AG08396 (cell line): Measurements from ENCODE around the gene MGP.

Source experiments
- DNase-seq: peaks from one replicate; pipeline ENCODE4 v3.0.0; 2012; ENCODE audit warnings: low spot score, mixed read lengths

The MGP gene

DNA sequence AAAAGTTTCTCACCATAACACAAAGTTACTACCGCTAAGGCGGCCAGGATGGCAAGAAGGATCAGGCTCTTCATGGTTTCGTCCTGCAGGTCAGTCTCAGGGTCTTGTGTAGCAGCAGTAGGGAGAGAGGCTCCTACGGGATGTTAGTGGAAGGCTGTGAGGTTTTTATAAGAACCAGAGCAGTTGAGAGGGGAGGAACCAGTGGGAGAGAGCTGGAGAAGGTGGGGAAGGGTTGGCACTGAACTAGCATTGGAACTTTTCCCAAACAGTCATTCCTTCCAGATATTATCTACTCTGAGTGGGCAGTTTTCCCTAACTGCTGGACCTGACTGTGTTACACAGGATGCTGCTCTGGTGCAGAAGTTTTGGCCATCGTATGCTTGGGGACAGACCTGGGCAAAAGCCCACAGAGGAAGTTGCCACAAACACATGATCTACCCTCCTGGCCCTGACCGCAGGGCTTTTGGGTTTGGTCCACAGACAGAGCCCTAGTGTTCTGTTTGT lies at the start of gene MGP:
Gene MGP (minus strand): TSS at position 137 of the 504 bp plus-strand sequence. CDS start 63 bp downstream, at position 74.
- no peak for DNase-seq

GRCh38 chr12:14935031-14935430 lies 49.4 kb upstream of the MGP start:
- DNase-seq = no peak

DNA sequence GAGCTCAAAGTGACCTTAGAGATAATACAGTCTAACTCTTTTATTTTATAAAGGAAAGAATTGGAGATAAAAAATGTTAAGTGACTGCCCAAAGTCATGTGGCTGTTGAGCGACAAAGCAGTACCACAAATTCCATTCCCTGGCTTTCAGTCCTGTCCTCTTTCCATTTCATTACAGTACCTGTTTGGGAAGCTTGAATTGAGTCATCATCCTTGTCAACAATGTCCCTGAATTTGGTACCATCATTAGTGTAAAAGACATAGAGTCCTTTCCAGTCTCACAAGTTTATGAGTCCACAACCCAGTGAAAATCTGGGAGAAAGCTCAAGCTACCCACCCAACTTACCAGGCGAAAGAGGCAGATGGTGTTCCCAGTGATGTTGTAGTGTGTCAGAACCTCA lies 48.9 kb upstream of the MGP start:
- no peak for DNase-seq

DNA sequence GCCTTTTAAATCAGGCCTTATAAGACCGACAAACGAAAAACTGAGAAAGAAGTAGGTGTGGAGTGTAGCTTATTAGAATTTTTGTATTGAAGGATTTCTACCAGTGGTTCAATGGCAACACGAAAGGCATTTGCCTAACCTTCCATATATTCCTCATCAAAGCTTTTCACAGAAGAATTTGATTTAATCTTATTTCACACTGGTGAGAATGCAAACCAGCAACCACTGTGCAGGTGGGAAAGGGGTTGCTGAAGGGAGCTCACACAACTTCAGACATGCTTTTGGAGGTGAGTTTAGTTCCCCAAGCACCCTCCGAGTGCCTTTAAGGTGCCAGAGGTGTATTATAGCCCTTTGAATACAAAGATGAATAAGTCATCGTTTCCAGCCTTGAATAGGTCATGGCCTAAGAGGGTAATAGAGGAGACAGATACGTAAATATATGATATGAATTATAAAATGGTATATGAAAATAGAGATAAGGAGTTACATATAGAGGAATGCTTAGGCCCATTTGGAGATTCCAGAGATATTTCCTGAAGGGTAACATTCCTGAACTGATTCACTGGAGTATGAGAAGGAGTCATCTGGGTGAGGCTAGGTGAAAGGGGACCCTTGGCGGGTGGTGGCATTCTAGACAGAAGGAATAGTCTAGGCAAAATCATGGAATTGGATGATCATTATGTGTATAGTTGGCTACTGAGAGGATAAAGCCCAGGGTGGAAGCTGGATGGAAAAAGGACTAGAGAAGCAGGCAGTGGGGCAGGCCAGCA lies 46.3 kb upstream of the MGP start:
- DNase-seq = no peak

- no peak for DNase-seq
Observed at GRCh38 chr12:14931359-14931758, 45.7 kb upstream of the MGP start.

DNA sequence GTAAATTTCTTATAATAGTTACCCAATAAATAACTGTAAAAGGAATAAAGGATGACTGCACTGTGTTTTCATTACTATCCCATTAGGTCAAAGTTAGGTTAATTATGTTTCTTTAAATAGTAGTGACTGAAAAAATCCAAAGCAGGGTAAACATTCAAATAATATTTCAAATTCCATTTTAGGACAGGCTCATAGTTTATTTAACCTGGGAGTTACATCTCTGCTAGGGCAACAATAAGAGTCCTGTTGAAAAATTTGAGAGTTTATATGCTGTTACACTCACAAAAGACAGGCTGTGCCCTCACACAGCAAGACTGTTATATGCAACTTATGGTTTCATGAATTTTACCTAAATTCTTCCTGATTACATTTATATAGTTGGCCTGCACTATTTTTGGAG lies 44.6 kb upstream of the MGP start:
- DNase-seq = no peak

DNA sequence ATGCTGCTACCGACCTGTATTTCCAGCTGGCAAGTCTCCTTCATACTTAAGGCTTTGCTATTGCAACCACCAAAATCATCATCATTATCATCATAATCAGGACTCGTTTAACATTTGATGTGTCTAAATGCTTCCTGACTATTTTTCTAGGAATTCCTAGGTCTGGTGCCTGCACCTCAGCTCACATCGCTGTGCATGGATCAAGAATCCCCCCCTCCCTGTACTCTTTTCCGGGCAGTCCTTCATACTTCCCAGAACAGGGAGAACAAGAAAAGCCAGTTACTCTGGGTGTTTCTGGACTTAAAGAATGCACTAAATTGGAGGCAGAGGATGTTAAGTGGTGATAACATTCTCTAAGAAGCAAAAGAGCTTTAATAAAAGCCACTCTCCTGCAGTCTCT lies 43.3 kb upstream of the MGP start:
- no peak for DNase-seq

GRCh38 chr12:14927267-14927666 lies 41.6 kb upstream of the MGP start:
- DNase-seq = no peak

- no peak for DNase-seq
Observed at GRCh38 chr12:14924541-14924940, 38.9 kb upstream of the MGP start.

- DNase-seq = no peak
Observed at GRCh38 chr12:14923944-14924343, 38.3 kb upstream of the MGP start.

- DNase-seq = no peak
Observed at GRCh38 chr12:14921218-14921617, 35.6 kb upstream of the MGP start.

GRCh38 chr12:14920475-14921126 lies 34.9 kb upstream of the MGP start:
- DNase-seq = no peak

DNA sequence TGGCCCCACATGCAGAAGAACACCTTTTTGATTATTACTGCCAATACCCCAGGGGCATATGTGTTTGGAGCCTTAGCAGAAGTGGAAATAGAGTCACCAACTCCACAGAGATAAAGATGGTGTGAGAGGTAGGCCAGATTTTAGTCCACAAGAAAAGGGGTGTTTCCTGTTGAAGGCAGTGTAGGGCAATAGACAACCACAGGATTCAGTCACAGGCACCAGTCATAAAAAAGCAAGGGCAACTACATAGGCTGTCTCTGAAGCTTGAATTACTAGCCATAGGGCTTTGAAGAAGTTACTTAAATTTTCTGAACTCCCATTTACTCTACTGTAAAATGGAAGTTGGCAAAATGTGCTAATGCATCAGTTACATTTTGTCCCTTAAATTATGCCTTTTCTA lies 33.8 kb upstream of the MGP start:
- DNase-seq = no peak

- DNase-seq = no peak
Observed at GRCh38 chr12:14915736-14916135, 30.1 kb upstream of the MGP start.

DNA sequence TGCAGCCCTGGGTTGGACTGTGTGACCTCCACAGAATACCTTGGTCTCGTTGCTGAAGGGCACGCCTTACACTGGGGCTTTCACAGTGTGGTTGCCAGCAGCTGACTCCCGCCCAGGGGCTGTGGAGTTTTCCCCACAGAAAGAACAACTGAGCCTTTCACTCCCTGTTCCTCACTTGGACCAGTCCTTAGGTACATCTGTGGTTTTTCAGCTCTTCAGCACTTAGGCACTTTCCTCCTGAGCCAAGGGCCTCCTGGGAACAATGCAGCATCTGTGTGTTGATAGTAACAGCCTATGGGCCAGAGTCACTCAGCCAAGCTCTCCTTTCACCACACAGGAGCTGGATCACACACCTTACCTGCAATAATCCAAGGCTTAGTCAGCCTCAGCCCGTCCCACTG lies 27.7 kb upstream of the MGP start:
- no peak for DNase-seq

DNA sequence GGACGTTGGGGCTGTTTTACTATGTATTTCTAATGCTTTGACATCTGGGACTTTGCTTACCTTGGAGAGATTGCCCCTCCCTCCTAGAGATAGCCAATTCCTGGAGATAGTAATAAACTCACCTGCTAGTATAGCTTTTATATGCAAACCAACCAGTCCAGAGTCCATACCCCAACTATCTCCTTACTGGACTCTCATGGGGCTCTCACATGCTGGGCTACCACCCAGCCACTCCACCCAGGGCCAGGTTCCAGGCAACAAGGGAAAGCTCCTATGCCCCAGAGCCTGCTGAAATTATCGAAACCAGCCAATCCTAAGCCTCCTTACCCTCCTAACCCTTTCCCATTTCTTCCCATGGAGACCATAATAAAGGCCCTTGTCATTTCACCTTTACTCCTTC lies 25.5 kb upstream of the MGP start:
- DNase-seq = no peak

GRCh38 chr12:14910090-14910915 lies 24.6 kb upstream of the MGP start:
- DNase-seq = no peak

DNA sequence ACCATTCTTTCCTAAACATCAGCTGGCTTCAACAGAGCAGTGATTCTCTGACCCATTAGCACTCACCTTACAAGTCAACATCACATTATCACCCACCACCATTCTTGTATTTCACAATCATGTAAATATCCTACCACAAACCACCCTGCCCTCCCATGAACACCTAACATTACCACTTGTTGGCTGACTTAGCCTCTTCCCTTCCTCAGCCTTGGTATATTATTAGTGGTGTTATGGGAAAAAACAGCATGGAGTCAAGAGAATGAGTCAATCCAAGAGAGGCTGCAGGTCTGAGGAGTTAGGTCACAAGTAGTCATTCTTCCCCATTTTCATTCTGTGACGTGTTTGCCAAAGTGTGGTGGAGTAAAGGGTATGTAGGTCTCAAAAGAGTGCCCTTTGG lies 22.3 kb upstream of the MGP start:
- no peak for DNase-seq

- DNase-seq = no peak
Observed at GRCh38 chr12:14906114-14906513, 20.5 kb upstream of the MGP start.

- DNase-seq = no peak
Observed at GRCh38 chr12:14905269-14906004, 19.8 kb upstream of the MGP start.

DNA sequence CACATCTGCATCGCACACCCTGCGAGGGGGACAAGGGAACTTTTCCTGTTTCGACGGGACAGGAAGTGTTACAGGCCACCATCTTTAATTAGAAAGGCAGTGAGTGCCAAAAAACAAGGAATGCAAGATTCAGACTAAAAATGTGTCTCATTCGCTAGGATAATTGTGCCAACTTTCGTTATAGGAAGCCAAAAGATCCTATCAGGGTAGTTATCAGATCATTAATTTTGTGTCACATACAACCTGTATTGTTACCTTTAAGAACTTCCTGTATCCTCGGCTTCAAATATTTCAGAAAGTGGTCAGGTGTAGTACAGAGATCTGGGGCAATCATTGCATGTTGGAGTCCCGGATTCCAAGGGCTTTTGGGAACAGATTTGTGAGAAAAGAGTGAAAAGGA lies 19.2 kb upstream of the MGP start:
- DNase-seq = no peak
